ENCODE measurements around the gene DNAJC15. TPM values are rescaled to one million over a fixed set of nuclear protein-coding genes. Genes with fewer than 3 reads are reported as not detected.

The DNAJC15 gene
- total and polyA plus RNA-seq, 2 of the 8 experiments (the other 6 are each of a cell fraction or from before 2014, with no cell fraction given) = 5.8 to 20.8 TPM

DNA sequence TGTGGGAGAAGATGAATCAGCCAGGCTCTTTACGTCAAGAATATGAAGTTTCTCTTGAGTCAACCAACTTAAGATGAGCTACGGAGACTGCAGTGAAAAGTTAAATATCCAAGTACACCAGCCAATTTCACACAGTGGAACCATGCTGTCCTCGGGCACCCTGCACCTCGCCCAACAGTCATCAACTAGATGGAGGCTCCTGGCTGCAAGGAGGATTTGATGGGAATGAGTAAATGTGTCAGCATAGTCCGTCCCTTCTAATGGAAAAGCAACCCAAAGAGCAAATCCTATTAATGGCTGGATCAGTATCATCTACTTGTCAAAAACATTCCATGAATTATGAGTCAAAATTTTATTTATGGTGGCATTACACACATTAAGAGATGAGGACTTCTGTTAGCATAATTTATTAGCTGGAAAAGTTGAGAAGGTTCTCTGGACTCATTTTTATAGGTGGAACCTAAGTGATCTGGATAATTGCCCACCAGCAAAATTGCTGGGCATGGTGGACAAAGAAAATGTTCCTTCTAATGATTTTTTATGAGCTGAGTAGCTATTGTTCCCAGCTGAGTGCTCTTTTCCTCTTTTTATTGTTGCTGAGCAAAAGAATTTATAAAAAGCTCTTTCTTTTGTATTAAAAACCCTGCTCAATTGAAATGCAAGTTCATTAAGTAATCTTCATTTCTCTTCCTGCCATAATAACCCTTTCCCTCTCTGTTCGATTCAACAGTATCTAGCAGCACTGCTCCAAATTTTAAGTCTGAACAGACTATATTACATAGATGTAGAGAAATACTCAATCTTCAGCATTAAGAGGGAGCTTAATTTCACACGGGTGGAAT lies 88.4 kb downstream of the DNAJC15 start (continued):
- no peak for TF ChIP-seq HDAC2 (IDR thresholded peaks at IDR 0.05; ENCODE audit: borderline replicate concordance in 1 of 2, low read depth in 2 of 2, low read length in 2 of 2)
- TF ChIP-seq SP1 (IDR thresholded peaks at IDR 0.05; ENCODE audit: low read depth, low read length) = no peak
- TF ChIP-seq KDM5A (IDR thresholded peaks at IDR 0.05; ENCODE audit: low read length) = no peak
- TF ChIP-seq SIRT6 (IDR thresholded peaks at IDR 0.05; ENCODE audit: low read length) = no peak
- TF ChIP-seq, protein P1, sequence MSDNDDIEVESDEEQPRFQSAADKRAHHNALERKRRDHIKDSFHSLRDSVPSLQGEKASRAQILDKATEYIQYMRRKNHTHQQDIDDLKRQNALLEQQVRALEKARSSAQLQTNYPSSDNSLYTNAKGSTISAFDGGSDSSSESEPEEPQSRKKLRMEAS (IDR thresholded peaks at IDR 0.05) = no peak
